PC-9 (cell line): ENCODE measurements around the gene KRT6B.
"Not testable (repeated sequence)": the region's sequence is repeated elsewhere in the genome, so short reads cannot be mapped to it uniquely, and the experiment has no call there.

Experiments
- CTCF ChIP-seq: fragments of 200-600 bp; sonication (generic); conservative IDR thresholded peaks from 2 replicates; pipeline ENCODE4 v1.6.1; 2017; ENCODE audit warnings: mixed run types, antibody characterized with exemption, mild to moderate bottlenecking, moderate library complexity
- EZH2 ChIP-seq: fragments of 200-600 bp; sonication (generic); IDR thresholded peaks from 2 replicates; pipeline ENCODE4 v1.8.0; 2017; ENCODE audit warnings: antibody characterized with exemption, low read depth

GRCh38 chr12:52491495-52491894, 39.5 kb upstream of the KRT6B start:
- TF ChIP-seq CTCF, EZH2: not testable (repeated sequence)
